Activated T-helper 17 cell treated with anti-CD3 and anti-CD28 coated beads, Interleukin-2, amount 50 U/mL, for 72 hours (primary cell): ENCODE data around the gene GPX4. TPM values are rescaled to one million over a fixed set of nuclear protein-coding genes. Genes with fewer than 3 reads are reported as not detected.
A peak's percentile ranks its signal among the peaks of the same experiment; 100 is the strongest.

Experiments
- ATAC-seq: fragments of 150-1000 bp; cut with Tn5 transposase; replicated peaks from 2 replicates; pipeline ENCODE4 v1.10.0; 2021; ENCODE audit warnings: mild to moderate bottlenecking, moderate library complexity
- H3K27ac Mint-ChIP-seq: one replicate; pipeline ENCODE4 v1.8.0; 2022; ENCODE audit warnings: mixed read lengths
- H3K27me3 Mint-ChIP-seq: one replicate; pipeline ENCODE4 v1.8.0; 2022; ENCODE audit warnings: mixed read lengths
- H3K36me3 Mint-ChIP-seq: one replicate; pipeline ENCODE4 v1.8.0; 2022; ENCODE audit warnings: low read depth, mild to moderate bottlenecking, mixed read lengths
- H3K4me1 Mint-ChIP-seq: one replicate; pipeline ENCODE4 v1.8.0; 2022; ENCODE audit warnings: mixed read lengths
- H3K4me3 Mint-ChIP-seq: one replicate; pipeline ENCODE4 v1.8.0; 2022; ENCODE audit warnings: mild to moderate bottlenecking, mixed read lengths
- H3K9me3 Mint-ChIP-seq: one replicate; pipeline ENCODE4 v1.8.0; 2022; ENCODE audit warnings: mixed read lengths
- total RNA-seq, 2 donors: library from RNA; stranded (reverse); gene quantifications; one replicate each; pipeline ENCODE4 v1.2.3, GENCODE V29; 2022

Gene GPX4
- total RNA-seq, 2 donors from 2014 or later, result 110 to 170 TPM

DNA sequence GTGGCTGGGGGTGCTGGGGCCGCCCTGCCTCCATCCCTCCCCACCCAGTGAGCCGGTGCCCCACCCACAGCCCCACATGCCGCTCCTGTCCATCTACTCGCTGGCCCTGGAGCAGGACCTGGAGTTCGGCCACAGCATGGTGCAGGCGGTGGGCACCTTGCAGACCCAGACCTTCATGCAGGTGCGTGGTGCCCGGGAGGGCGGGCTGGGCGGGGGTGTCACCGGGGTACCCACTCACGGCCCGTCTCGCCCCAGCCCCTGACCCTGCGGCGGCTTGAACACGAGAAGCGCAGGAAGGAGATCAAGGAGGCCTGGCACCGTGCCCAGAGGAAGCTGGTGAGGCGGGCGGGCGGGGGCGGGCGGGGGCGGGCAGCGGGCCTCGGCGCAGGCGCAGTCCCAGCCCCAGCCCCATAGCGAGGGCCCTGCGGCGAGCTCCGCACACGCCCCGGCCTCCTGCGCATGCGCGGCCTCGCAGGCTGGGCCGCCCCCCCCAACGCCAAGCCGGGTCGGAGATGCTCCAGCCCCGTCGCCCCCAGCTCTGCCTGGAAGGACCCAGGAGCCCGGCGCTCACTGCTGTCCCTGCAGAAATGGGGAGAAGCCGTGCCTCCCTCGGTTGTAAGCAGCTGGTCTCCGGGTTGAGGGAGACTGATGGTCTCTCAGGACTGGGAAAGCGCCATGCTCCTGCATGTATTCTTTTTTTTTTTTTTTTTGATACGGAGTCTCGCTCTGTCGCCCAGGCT is 29.1 kb upstream of the GPX4 start:
- Mint-ChIP-seq H3K36me3 (peaks cover 90% of the 10 kb centered on the region), H3K9me3 (no peaks in the 10 kb centered on the region)

DNA sequence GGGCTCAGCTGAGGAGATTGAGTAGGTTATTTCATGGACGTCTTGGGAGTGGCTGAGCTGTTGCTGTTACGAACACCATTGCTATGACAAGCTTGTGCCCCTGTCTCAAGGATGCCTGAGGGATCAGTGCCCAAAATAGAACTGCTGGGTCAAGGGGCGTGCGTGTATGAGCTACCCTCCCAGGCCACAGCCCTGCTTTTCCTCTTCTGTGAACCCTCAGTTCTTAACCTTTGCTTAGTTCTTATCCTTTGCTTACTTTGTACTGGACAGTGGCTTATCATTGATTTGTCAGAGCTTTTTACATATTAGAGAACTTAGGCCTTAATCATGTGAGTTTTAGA is 27.8 kb upstream of the GPX4 start:
- H3K27ac Mint-ChIP-seq, result peak overlapping the region; percentile 75

More for the DNA sequence above, 29.1 kb upstream of the GPX4 start:
- peak; percentile 26 for ATAC-seq
- peaks cover 14% of the 10 kb centered on the region for H3K4me1 Mint-ChIP-seq
- peak overlapping the region; percentile 75 for H3K27ac Mint-ChIP-seq
- peak overlapping the region; percentile 82 for H3K4me3 Mint-ChIP-seq
- H3K27me3 Mint-ChIP-seq, result no peaks in the 10 kb centered on the region

DNA sequence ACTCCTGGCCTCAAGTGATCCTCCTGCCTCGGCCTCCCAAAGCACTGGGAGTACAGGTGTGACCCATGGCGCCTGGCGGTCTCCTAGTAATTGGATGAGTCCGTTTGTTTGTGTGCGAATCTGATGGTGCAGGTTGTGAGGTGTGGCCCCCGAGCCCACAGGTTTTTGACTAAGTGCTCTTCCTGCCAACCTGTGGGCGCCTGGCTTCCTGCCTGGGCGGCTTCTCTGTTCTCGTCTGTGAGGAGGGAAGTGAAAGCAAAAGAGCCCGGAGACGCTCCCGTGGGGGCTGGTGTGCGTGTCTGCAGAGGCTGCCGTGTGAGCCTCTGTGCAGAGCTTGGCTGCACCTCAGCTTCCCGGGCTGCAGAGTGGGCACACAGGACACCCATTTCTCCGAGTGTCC is 26.8 kb upstream of the GPX4 start:
- peaks cover 11% of the 10 kb centered on the region for H3K4me1 Mint-ChIP-seq
- H3K27me3 Mint-ChIP-seq, result no peaks in the 10 kb centered on the region
- H3K9me3 Mint-ChIP-seq, result no peaks in the 10 kb centered on the region
- peak overlapping the region; percentile 79 for H3K4me3 Mint-ChIP-seq
- H3K36me3 Mint-ChIP-seq, result peaks cover 95% of the 10 kb centered on the region
- ATAC-seq, result peak; percentile 88
- H3K27ac Mint-ChIP-seq, result peak overlapping the region; percentile 89

More for the DNA sequence above, 27.8 kb upstream of the GPX4 start:
- H3K36me3 Mint-ChIP-seq, result peaks cover 91% of the 10 kb centered on the region
- ATAC-seq, result no peak
- H3K4me3 Mint-ChIP-seq, result peak overlapping the region; percentile 79
- H3K27me3 Mint-ChIP-seq, result no peaks in the 10 kb centered on the region
- peaks cover 14% of the 10 kb centered on the region for H3K4me1 Mint-ChIP-seq
- no peaks in the 10 kb centered on the region for H3K9me3 Mint-ChIP-seq

DNA sequence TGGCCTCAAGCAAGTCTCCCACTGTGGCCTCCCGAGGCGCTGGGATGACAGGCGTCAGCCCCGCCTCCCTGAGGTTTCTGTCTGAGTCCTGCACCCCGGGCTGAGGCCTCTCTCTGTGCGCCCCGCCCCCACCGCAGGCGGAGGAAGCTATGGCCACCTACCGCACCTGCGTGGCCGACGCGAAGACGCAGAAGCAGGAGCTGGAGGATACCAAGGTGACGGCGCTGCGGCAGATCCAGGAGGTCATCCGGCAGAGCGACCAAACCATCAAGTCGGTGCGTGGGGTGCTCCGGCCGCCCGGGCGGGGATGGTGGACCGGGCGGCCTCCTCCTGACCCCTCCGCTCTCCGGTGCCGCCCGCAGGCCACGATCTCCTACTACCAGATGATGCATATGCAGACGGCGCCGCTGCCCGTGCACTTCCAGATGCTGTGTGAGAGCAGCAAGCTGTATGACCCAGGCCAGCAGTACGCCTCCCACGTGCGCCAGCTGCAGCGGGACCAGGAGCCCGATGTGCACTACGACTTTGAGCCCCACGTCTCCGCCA is 24.2 kb upstream of the GPX4 start:
- Mint-ChIP-seq H3K4me1 (peaks cover 9% of the 10 kb centered on the region), H3K4me3 (peak overlapping the region; percentile 32), H3K27me3 (no peaks in the 10 kb centered on the region), H3K27ac (no peak overlapping the region), H3K9me3 (no peaks in the 10 kb centered on the region), H3K36me3 (peaks cover 96% of the 10 kb centered on the region)
- peak; percentile 19 for ATAC-seq

DNA sequence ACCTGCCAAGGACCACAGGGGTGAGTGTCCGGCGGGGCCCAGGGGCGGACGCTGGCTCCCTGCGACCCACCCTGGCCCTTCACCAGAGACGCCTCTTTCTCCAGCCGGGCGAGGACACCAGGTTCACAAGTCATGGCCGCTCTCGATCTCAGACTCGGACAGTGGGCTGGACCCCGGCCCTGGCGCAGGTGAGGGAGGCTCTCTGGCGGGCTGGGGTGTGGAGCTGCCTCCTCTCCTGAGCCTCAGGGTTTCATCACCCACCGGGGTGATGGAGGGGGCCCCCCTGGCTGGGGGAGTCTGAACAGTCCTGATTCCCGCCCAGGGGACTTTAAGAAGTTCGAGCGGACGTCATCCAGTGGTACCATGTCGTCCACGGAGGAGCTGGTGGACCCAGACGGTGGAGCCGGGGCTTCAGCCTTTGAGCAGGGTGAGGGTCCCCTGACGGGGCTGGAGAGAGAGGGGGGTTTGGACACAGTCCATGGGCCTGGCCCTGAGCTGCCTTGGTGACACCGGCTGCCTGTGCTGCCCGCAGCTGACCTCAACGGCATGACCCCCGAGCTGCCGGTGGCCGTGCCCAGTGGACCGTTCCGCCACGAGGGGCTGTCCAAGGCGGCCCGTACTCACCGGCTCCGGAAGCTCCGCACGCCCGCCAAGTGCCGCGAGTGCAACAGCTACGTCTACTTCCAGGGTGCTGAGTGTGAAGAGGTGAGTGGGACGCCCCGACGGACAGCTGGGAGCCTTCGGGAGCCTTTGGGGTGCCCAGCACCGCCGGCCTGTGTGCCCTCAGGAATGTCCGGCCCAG is 23.2 kb upstream of the GPX4 start:
- H3K27me3 Mint-ChIP-seq, result no peaks in the 10 kb centered on the region
- no peaks in the 10 kb centered on the region for H3K9me3 Mint-ChIP-seq
- no peak overlapping the region for H3K27ac Mint-ChIP-seq
- peaks cover 15% of the 10 kb centered on the region for H3K4me1 Mint-ChIP-seq
- no peak overlapping the region for H3K4me3 Mint-ChIP-seq
- peaks cover 98% of the 10 kb centered on the region for H3K36me3 Mint-ChIP-seq
- no peak for ATAC-seq

DNA sequence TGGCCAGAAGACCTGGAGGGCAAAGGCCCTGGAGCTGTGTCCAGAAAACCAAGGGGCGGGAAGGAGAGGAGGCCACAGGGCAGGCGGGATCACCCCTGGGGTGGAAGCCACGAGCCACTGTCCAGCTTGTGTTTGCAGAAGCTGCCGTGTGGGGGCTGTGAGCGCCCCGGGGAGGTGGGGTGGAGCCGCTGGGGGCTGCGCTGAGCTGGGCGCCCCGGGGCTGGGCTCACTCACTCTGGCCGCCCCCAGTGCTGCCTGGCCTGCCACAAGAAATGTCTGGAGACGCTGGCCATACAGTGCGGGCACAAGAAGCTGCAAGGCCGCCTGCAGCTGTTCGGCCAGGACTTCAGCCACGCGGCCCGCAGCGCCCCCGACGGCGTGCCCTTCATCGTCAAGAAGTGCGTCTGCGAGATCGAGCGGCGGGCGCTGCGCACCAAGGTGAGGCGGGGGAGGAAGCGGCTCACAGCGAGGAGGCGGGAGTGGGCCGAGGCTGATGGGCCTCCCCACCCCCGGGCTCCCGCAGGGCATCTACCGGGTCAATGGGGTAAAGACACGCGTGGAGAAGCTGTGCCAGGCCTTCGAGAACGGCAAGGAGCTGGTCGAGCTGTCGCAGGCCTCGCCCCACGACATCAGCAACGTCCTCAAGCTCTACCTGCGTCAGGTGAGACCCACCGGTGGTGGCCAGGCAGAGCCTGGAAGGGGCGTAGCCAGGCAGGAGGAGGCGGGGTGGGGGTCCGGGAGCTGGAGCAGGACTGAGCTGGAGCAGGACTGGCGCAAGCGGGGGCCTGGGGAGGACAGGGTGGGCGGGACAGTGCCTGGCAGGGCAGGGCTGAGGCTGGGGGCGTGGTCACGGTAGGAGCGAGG is 22.3 kb upstream of the GPX4 start:
- H3K27ac Mint-ChIP-seq, result no peak overlapping the region
- no peaks in the 10 kb centered on the region for H3K9me3 Mint-ChIP-seq
- ATAC-seq, result no peak
- H3K27me3 Mint-ChIP-seq, result no peaks in the 10 kb centered on the region
- peaks cover 9% of the 10 kb centered on the region for H3K4me1 Mint-ChIP-seq
- H3K4me3 Mint-ChIP-seq, result no peak overlapping the region
- peaks cover 98% of the 10 kb centered on the region for H3K36me3 Mint-ChIP-seq

DNA sequence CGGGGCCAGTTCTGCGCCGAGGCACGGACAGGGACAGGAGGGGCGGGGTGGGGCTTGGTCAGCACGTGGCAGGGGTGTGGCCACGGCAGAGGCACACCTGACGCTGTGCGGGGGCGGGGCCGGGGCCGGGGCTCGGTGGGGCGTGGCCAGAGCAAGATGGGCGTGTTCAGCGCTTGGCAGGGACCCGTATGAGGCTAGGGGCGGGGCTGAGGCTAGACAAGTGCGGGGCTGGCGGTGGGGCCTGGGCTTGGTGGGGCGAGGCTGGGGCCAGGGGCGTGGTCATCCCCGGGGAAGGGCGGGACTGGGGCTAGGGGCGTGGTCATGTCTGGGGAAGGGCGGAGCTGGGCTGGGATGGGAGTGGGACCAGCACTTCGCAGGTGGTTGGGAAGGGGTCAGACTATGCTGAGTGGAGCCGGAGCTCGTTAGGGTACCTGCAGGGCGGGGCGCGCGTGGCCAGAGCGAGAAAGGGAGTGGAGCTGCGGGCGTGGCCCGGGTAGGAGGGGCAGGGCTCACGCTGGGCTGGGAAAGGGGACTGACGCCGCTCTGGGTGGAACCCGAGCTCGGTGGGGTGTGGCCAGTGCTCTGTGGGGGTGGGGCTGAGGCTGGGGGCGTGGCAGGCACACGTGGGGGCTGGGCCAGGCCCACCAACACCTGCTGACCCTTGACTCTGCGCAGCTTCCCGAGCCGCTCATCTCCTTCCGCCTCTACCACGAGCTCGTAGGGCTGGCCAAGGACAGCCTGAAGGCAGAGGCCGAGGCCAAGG is 21.4 kb upstream of the GPX4 start:
- peak; percentile 70 for ATAC-seq
- no peaks in the 10 kb centered on the region for H3K27me3 Mint-ChIP-seq
- peaks cover 9% of the 10 kb centered on the region for H3K4me1 Mint-ChIP-seq
- no peak overlapping the region for H3K27ac Mint-ChIP-seq
- peaks cover 91% of the 10 kb centered on the region for H3K36me3 Mint-ChIP-seq
- H3K4me3 Mint-ChIP-seq, result no peak overlapping the region
- H3K9me3 Mint-ChIP-seq, result no peaks in the 10 kb centered on the region

DNA sequence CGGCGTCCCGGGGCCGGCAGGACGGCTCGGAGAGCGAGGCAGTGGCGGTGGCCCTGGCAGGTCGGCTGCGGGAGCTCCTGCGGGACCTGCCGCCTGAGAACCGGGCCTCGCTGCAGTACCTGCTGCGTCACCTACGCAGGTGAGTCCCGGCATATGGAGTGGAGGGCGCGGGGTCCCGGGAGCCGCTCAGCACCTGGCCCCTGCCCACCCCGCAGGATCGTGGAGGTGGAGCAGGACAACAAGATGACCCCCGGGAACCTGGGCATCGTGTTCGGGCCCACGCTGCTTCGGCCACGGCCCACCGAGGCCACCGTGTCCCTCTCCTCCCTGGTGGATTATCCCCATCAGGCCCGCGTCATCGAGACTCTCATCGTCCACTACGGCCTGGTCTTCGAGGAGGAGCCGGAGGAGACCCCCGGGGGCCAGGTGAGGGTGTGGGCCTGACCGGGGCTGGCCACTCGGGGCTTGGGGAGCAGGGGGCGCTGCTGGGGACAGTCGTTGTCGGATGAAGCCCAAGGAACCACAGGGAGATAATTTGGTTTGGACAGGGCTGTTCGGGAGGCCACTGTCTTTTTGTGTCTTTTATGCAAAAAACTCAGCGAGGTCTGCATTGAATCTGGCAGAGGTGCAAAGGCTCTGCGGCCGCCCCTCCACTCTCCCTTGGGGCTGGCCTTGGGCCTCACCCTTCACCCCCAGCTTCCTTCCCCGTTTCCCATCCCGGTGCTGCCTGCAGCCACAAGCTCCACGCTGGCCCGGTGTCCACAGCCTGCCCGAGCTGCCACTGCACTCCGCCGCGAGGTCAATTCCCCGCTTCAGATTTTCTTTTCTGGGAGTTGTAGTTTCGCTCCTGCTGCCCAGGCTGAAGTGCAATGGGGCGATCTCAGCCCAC is 20.6 kb upstream of the GPX4 start:
- Mint-ChIP-seq H3K27me3 (no peaks in the 10 kb centered on the region), H3K9me3 (no peaks in the 10 kb centered on the region), H3K4me3 (peak overlapping the region; percentile 11), H3K27ac (peak overlapping the region; percentile 54), H3K36me3 (peaks cover 91% of the 10 kb centered on the region), H3K4me1 (peaks cover 17% of the 10 kb centered on the region)
- no peak for ATAC-seq

DNA sequence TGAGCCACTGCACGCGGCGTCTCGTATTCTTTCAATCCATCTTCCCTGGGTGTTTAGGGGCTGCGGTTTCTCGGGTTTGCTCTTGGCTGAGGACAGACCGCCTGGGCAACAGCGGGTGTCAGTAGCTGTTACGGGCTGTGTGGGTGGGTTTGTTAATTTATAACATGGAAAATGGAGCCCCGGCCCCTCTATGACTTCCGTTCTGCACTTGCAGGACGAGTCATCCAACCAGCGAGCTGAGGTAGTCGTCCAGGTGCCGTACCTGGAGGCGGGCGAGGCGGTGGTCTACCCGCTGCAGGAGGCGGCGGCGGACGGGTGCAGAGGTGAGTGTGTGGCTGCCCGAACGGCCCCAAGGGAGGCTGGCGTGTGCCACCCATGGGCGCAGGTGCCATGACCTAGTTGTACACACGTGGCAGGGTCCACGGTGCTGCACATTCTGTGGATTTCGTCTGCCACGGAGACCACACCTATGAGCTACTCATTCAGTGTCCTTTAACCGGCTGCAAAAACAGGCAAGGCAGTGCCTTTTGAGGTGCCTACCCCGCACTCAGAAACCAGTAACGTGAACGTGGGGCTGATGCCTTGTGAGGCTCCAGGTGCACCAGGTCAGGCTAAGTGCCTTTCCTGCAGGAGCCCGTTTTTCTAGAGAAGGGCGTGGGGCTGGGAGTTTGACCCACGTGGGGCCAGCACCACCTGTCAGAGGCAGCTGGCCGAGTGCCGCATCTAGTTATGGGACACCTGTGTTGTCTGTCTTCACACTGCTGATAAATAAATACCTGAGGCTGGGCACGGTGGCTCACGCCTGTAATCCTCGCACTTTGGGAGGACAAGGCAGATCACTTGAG is 19.5 kb upstream of the GPX4 start:
- H3K9me3 Mint-ChIP-seq, result no peaks in the 10 kb centered on the region
- peak overlapping the region; percentile 76 for H3K27ac Mint-ChIP-seq
- ATAC-seq, result no peak
- H3K4me3 Mint-ChIP-seq, result peak overlapping the region; percentile 26
- H3K4me1 Mint-ChIP-seq, result peaks cover 22% of the 10 kb centered on the region
- no peaks in the 10 kb centered on the region for H3K27me3 Mint-ChIP-seq
- H3K36me3 Mint-ChIP-seq, result peaks cover 89% of the 10 kb centered on the region

DNA sequence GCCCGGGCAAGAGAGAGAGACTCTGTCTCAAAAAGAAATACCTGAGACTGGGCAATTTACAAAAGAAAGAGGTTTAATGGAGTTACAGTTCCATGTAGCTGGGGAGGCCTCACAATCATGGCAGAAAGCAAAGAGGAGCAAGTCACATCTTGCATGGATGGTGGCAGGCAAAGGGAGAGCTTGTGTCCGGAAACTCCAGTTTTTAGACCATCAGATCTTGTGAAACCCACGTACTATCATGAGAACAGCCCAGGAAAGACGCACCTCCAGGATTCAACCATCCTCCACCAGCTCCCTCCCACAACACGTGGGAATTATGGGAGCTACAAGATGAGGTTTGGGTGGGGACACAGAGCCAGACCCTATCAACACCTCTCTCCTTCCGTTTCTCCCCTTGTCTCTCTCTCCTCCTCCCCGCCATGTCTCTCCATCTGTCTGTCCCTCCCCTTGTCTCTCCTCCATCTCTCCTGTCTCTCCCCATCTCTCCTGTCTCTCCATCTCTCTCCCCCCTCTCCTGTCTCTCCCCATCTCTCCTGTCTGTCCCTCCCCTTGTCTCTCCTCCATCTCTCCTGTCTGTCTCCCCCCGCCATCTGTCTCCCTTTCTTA is 18.6 kb upstream of the GPX4 start:
- H3K9me3 Mint-ChIP-seq, result no peaks in the 10 kb centered on the region
- peaks cover 22% of the 10 kb centered on the region for H3K4me1 Mint-ChIP-seq
- H3K27ac Mint-ChIP-seq, result peak overlapping the region; percentile 76
- peaks cover 88% of the 10 kb centered on the region for H3K36me3 Mint-ChIP-seq
- H3K27me3 Mint-ChIP-seq, result no peaks in the 10 kb centered on the region
- ATAC-seq, result no peak
- H3K4me3 Mint-ChIP-seq, result peak overlapping the region; percentile 26

DNA sequence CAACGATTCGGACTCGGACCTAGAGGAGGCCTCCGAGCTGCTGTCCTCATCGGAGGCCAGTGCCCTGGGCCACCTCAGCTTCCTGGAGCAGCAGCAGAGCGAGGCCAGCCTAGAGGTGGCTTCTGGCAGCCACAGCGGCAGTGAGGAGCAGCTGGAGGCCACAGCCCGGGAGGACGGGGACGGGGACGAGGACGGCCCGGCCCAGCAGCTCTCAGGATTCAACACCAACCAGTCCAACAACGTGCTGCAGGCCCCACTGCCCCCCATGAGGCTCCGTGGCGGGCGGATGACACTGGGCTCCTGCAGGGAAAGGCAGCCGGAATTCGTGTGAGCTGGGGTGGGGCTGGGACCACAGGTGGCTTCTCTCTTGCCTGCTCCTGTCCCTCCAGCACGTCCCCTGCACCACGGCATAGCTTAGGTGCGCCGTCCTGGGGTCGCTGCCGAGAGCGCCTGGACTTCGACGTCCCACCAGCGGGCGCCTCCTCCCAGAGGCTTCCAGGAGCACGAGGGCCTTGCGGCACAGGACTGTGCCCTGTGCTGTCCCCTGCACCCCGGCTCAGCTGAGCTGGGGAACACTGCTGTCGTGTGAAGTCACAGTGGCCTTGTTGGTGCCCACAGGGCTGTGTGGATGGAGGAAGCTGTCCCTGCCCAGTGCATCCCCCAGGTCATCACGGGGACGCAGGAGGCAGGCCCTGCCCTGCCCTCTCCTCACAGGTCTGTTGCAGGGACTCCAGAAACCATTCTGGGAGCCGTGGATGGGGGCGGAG is 17.9 kb upstream of the GPX4 start:
- Mint-ChIP-seq H3K36me3 (peaks cover 84% of the 10 kb centered on the region), H3K27ac (peak overlapping the region; percentile 76), H3K9me3 (no peaks in the 10 kb centered on the region), H3K4me1 (peaks cover 22% of the 10 kb centered on the region), H3K4me3 (peak overlapping the region; percentile 26), H3K27me3 (no peaks in the 10 kb centered on the region)
- ATAC-seq, result no peak
